Measurements from ENCODE around the gene RREB1. TPM values are rescaled to one million over a fixed set of nuclear protein-coding genes. Genes with fewer than 3 reads are reported as not detected.

RREB1 gene
- total and polyA plus RNA-seq, 2 experiments from 2014 or later, result 8.5 to 25.5 TPM

DNA sequence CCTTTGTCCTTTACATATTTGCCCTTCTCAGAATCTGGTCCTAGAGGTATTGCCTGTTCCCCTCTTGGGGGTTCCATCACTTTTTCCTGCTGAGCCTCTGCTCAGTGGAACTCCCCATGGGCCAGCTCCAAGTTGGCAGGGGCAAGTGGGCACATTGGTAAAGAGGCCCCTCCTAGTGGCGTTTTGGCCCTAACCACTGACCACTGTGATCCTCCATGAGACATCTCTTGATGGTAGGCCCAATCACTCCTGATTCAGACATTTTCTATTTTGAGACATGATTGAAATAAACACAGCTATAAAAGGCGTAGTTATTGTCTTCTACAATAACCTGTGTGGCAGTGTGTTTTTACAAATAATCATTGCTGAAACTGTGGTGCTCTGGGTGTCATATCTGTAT is 83.0 kb downstream of the RREB1 start:
- peaks cover 3% of the 10 kb centered on the region for H3K27me3 Mint-ChIP-seq (ENCODE audit: insufficient read depth, low read depth, poor library complexity)
- DNase-seq (ENCODE audit: low spot score) (no peak), ATAC-seq (no peak)
- H3K27ac Mint-ChIP-seq, result no peak overlapping the region
- Histone ChIP-seq H3K4me1 (ENCODE audit: insufficient read depth) (no peaks in the 10 kb centered on the region), H3K9me2 (ENCODE audit: insufficient read depth) (no peaks in the 10 kb centered on the region), H3K27ac (ENCODE audit: low read depth) (no peak overlapping the region), H3K4me2 (no peak overlapping the region), H3K4me3 (no peak overlapping the region), H3K36me3 (ENCODE audit: insufficient read depth) (no peaks in the 10 kb centered on the region; the same call in 1 of the 2 replicates), H3K27me3 (ENCODE audit: insufficient read depth) (no peaks in the 10 kb centered on the region), H4K20me1 (replicated peaks; ENCODE audit: insufficient read depth) (no peaks in the 10 kb centered on the region), H3K79me2 (replicated peaks; ENCODE audit: insufficient read depth) (no peaks in the 10 kb centered on the region; the same call in 1 of the 2 replicates), H2AFZ (no peak overlapping the region), H3F3A (replicated peaks; ENCODE audit: low read depth) (no peaks in the 10 kb centered on the region)
- H3K9me3 Mint-ChIP-seq, result no peaks in the 10 kb centered on the region
- peaks cover 21% of the 10 kb centered on the region; the same call in 2 of the 3 replicates for H3K36me3 Mint-ChIP-seq (ENCODE audit: low read depth)
- peaks cover 13% of the 10 kb centered on the region; the same call in 2 of the 3 replicates for H3K4me1 Mint-ChIP-seq
- no peak overlapping the region for H3K4me3 Mint-ChIP-seq
- TF ChIP-seq, protein P1, sequence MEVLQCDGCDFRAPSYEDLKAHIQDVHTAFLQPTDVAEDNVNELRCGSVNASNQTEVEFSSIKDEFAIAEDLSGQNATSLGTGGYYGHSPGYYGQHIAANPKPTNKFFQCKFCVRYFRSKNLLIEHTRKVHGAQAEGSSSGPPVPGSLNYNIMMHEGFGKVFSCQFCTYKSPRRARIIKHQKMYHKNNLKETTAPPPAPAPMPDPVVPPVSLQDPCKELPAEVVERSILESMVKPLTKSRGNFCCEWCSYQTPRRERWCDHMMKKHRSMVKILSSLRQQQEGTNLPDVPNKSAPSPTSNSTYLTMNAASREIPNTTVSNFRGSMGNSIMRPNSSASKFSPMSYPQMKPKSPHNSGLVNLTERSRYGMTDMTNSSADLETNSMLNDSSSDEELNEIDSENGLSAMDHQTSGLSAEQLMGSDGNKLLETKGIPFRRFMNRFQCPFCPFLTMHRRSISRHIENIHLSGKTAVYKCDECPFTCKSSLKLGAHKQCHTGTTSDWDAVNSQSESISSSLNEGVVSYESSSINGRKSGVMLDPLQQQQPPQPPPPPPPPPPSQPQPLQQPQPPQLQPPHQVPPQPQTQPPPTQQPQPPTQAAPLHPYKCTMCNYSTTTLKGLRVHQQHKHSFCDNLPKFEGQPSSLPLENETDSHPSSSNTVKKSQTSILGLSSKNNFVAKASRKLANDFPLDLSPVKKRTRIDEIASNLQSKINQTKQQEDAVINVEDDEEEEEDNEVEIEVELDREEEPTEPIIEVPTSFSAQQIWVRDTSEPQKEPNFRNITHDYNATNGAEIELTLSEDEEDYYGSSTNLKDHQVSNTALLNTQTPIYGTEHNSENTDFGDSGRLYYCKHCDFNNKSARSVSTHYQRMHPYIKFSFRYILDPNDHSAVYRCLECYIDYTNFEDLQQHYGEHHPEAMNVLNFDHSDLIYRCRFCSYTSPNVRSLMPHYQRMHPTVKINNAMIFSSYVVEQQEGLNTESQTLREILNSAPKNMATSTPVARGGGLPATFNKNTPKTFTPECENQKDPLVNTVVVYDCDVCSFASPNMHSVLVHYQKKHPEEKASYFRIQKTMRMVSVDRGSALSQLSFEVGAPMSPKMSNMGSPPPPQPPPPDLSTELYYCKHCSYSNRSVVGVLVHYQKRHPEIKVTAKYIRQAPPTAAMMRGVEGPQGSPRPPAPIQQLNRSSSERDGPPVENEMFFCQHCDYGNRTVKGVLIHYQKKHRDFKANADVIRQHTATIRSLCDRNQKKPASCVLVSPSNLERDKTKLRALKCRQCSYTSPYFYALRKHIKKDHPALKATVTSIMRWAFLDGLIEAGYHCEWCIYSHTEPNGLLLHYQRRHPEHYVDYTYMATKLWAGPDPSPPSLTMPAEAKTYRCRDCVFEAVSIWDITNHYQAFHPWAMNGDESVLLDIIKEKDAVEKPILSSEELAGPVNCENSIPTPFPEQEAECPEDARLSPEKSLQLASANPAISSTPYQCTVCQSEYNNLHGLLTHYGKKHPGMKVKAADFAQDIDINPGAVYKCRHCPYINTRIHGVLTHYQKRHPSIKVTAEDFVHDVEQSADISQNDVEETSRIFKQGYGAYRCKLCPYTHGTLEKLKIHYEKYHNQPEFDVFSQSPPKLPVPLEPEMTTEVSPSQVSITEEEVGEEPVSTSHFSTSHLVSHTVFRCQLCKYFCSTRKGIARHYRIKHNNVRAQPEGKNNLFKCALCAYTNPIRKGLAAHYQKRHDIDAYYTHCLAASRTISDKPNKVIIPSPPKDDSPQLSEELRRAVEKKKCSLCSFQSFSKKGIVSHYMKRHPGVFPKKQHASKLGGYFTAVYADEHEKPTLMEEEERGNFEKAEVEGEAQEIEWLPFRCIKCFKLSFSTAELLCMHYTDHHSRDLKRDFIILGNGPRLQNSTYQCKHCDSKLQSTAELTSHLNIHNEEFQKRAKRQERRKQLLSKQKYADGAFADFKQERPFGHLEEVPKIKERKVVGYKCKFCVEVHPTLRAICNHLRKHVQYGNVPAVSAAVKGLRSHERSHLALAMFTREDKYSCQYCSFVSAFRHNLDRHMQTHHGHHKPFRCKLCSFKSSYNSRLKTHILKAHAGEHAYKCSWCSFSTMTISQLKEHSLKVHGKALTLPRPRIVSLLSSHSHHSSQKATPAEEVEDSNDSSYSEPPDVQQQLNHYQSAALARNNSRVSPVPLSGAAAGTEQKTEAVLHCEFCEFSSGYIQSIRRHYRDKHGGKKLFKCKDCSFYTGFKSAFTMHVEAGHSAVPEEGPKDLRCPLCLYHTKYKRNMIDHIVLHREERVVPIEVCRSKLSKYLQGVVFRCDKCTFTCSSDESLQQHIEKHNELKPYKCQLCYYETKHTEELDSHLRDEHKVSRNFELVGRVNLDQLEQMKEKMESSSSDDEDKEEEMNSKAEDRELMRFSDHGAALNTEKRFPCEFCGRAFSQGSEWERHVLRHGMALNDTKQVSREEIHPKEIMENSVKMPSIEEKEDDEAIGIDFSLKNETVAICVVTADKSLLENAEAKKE (CRISPR knock-in tag; IDR thresholded peaks at IDR 0.05), result no peak
- TF ChIP-seq, protein P2, sequence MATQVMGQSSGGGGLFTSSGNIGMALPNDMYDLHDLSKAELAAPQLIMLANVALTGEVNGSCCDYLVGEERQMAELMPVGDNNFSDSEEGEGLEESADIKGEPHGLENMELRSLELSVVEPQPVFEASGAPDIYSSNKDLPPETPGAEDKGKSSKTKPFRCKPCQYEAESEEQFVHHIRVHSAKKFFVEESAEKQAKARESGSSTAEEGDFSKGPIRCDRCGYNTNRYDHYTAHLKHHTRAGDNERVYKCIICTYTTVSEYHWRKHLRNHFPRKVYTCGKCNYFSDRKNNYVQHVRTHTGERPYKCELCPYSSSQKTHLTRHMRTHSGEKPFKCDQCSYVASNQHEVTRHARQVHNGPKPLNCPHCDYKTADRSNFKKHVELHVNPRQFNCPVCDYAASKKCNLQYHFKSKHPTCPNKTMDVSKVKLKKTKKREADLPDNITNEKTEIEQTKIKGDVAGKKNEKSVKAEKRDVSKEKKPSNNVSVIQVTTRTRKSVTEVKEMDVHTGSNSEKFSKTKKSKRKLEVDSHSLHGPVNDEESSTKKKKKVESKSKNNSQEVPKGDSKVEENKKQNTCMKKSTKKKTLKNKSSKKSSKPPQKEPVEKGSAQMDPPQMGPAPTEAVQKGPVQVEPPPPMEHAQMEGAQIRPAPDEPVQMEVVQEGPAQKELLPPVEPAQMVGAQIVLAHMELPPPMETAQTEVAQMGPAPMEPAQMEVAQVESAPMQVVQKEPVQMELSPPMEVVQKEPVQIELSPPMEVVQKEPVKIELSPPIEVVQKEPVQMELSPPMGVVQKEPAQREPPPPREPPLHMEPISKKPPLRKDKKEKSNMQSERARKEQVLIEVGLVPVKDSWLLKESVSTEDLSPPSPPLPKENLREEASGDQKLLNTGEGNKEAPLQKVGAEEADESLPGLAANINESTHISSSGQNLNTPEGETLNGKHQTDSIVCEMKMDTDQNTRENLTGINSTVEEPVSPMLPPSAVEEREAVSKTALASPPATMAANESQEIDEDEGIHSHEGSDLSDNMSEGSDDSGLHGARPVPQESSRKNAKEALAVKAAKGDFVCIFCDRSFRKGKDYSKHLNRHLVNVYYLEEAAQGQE (IDR thresholded peaks at IDR 0.05; ENCODE audit: unreplicated experiment), result no peak
- TF ChIP-seq EZH2phosphoT487 (IDR thresholded peaks at IDR 0.05; ENCODE audit: unreplicated experiment) (no peak), STAT1 (IDR thresholded peaks at IDR 0.05; ENCODE audit: unreplicated experiment) (no peak), JUNB (IDR thresholded peaks at IDR 0.05; ENCODE audit: unreplicated experiment) (no peak), CREB1 (CRISPR knock-in tag; IDR thresholded peaks at IDR 0.05; ENCODE audit: low read depth) (no peak), ZNF331 (CRISPR knock-in tag; IDR thresholded peaks at IDR 0.05; ENCODE audit: low read depth) (no peak), EZH2 (IDR thresholded peaks at IDR 0.05; ENCODE audit: low read depth, unreplicated experiment) (no peak), ZNF114 (CRISPR knock-in tag; IDR thresholded peaks at IDR 0.05) (no peak)
- TF ChIP-seq, protein P3, sequence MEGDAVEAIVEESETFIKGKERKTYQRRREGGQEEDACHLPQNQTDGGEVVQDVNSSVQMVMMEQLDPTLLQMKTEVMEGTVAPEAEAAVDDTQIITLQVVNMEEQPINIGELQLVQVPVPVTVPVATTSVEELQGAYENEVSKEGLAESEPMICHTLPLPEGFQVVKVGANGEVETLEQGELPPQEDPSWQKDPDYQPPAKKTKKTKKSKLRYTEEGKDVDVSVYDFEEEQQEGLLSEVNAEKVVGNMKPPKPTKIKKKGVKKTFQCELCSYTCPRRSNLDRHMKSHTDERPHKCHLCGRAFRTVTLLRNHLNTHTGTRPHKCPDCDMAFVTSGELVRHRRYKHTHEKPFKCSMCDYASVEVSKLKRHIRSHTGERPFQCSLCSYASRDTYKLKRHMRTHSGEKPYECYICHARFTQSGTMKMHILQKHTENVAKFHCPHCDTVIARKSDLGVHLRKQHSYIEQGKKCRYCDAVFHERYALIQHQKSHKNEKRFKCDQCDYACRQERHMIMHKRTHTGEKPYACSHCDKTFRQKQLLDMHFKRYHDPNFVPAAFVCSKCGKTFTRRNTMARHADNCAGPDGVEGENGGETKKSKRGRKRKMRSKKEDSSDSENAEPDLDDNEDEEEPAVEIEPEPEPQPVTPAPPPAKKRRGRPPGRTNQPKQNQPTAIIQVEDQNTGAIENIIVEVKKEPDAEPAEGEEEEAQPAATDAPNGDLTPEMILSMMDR (conservative IDR thresholded peaks at IDR 0.05; ENCODE audit: low read depth in 2 of 2), result no peak
- TF ChIP-seq, protein P4, sequence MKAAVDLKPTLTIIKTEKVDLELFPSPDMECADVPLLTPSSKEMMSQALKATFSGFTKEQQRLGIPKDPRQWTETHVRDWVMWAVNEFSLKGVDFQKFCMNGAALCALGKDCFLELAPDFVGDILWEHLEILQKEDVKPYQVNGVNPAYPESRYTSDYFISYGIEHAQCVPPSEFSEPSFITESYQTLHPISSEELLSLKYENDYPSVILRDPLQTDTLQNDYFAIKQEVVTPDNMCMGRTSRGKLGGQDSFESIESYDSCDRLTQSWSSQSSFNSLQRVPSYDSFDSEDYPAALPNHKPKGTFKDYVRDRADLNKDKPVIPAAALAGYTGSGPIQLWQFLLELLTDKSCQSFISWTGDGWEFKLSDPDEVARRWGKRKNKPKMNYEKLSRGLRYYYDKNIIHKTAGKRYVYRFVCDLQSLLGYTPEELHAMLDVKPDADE (IDR thresholded peaks at IDR 0.05), result no peak

Measured in GM23338 (cell line).